Mucosa of rectum (tissue), 2 donors: Measurements from ENCODE around the gene ENDOG.
"Not testable (repeated sequence)": the region's sequence is repeated elsewhere in the genome, so short reads cannot be mapped to it uniquely, and the experiment has no call there.

Experiments
- H3K27ac ChIP-seq, 2 donors: one replicate each; pipeline ENCODE4 v1.7.0; 2013; ENCODE audit warnings: inconsistent platforms in 2 of 2, low read depth in 2 of 2, low read length in 2 of 2
- H3K27me3 ChIP-seq, 2 donors: one replicate each; pipeline ENCODE4 v1.7.0; 2013; ENCODE audit warnings: low read length in 2 of 2; ENCODE audit not compliant: control insufficient read depth in 2 of 2, insufficient read depth in 2 of 2
- H3K36me3 ChIP-seq, 2 donors: one replicate each; pipeline ENCODE4 v1.7.0; 2013; ENCODE audit warnings: low read length in 2 of 2; ENCODE audit not compliant: control insufficient read depth in 2 of 2, insufficient read depth in 2 of 2
- H3K4me1 ChIP-seq, 2 donors: one replicate each; pipeline ENCODE4 v1.7.0; 2013; ENCODE audit warnings: low read length in 2 of 2, mild to moderate bottlenecking in 1 of 2; ENCODE audit not compliant: control insufficient read depth in 2 of 2, insufficient read depth in 2 of 2
- H3K4me3 ChIP-seq, 2 donors: one replicate each; pipeline ENCODE4 v1.7.0; 2013; ENCODE audit warnings: low read length in 2 of 2
- H3K9ac ChIP-seq, 2 donors: one replicate each; pipeline ENCODE4 v1.7.0; 2013; ENCODE audit warnings: low read length in 2 of 2, low read depth in 1 of 2, mild to moderate bottlenecking in 1 of 2
- H3K9me3 ChIP-seq, 2 donors: one replicate each; pipeline ENCODE4 v1.7.0; 2013; ENCODE audit warnings: low read length in 2 of 2; ENCODE audit not compliant: control insufficient read depth in 2 of 2
- donor health status: healthy.
- donor health status: Normal muscosa, but diverticular disease.

ENDOG gene

DNA sequence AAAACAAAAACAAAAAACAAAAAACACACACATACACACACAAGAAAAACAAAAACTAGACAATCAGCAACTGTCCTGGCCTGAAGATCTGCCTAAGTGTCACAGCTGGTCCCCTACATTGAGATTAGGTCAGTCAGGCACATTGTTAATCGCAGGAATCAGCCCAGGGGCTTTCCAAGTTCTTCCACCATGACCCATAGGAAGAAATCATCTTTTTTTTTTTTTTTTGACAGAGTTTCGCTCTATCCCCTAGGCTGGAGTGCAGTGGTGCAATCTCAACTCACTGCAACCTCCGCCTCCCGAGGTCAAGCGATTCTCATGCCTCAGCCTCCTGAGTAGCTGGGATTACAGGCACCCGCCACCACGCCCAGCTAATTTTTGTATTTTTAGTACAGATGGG, 24.9 kb downstream of the ENDOG start:
- not testable (repeated sequence) for H3K36me3 ChIP-seq, H3K27me3 ChIP-seq, H3K9ac ChIP-seq, H3K9me3 ChIP-seq, H3K4me3 ChIP-seq, H3K27ac ChIP-seq, H3K4me1 ChIP-seq

- Histone ChIP-seq H3K36me3 (no peaks in the 10 kb centered on the region), H3K9me3 (no peaks in the 10 kb centered on the region), H3K9ac (no peak overlapping the region), H3K4me1 (no peaks in the 10 kb centered on the region), H3K27ac (no peak overlapping the region), H3K4me3 (no peak overlapping the region), H3K27me3 (no peaks in the 10 kb centered on the region)
Observed at GRCh38 chr9:128845186-128845931, 27.1 kb downstream of the ENDOG start.

DNA sequence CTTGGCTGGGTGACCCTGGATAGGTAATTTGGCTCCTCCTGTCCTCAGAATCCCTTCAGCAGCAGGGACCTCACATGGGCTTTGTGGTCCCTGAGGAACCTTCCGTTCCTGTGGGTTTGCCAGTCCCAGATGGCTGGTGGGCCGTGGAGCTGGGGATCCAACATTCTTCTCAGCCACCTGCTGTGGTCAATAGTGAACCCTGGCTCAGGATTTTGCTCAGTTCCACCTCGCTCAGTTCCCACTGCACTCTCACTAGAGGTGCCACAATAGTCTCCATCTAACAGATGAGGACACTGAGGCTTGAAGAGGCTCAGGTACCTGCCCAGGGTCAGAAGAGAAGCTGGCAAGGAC, 28.4 kb downstream of the ENDOG start:
- H3K36me3 ChIP-seq, result no peaks in the 10 kb centered on the region

GRCh38 chr9:128847803-128848202, 29.5 kb downstream of the ENDOG start:
- no peak overlapping the region for H3K27ac ChIP-seq
- H3K4me3 ChIP-seq, result no peak overlapping the region

More for the DNA sequence above, 28.4 kb downstream of the ENDOG start:
- Histone ChIP-seq H3K27me3 (no peaks in the 10 kb centered on the region), H3K4me3 (no peak overlapping the region), H3K4me1 (no peaks in the 10 kb centered on the region), H3K9ac (no peak overlapping the region), H3K9me3 (no peaks in the 10 kb centered on the region), H3K27ac (no peak overlapping the region)

DNA sequence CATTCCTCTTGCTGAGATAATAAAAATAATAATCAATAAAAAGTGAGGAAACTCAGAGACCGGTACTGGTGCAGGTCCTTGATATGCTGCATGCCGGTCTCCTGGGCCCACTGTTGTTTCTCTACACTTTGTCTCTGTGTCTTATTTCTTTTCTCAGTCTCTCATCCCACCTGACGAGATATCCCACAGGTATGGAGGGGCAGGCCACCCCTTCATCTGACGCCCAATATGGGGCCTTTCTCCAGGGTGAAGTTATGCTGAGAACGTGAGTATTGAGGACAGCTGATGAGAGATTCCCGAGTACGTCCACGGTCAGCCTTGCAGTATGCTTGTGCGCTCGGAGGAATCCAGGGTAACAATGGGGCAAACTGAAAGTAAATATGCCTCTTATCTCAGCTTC, 32.7 kb downstream of the ENDOG start:
- not testable (repeated sequence) for H3K4me3 ChIP-seq, H3K9me3 ChIP-seq, H3K27ac ChIP-seq, H3K36me3 ChIP-seq, H3K4me1 ChIP-seq, H3K9ac ChIP-seq, H3K27me3 ChIP-seq

More at GRCh38 chr9:128847803-128848202, 29.5 kb downstream of the ENDOG start:
- Histone ChIP-seq H3K9ac (no peak overlapping the region), H3K4me1 (no peaks in the 10 kb centered on the region), H3K9me3 (no peaks in the 10 kb centered on the region), H3K36me3 (no peaks in the 10 kb centered on the region), H3K27me3 (no peaks in the 10 kb centered on the region)

GRCh38 chr9:128851779-128852600, 33.7 kb downstream of the ENDOG start:
- H3K27ac ChIP-seq, H3K4me3 ChIP-seq, H3K4me1 ChIP-seq, H3K27me3 ChIP-seq, H3K9me3 ChIP-seq, H3K9ac ChIP-seq, H3K36me3 ChIP-seq: not testable (repeated sequence)

GRCh38 chr9:128852646-128853045, 34.3 kb downstream of the ENDOG start:
- H3K27ac ChIP-seq, H3K9me3 ChIP-seq: not testable (repeated sequence)

GRCh38 chr9:128854454-128854853, 36.2 kb downstream of the ENDOG start:
- H3K36me3 ChIP-seq, H3K4me1 ChIP-seq, H3K27me3 ChIP-seq, H3K27ac ChIP-seq, H3K9ac ChIP-seq, H3K4me3 ChIP-seq, H3K9me3 ChIP-seq: not testable (repeated sequence)

More at GRCh38 chr9:128852646-128853045, 34.3 kb downstream of the ENDOG start:
- not testable (repeated sequence) for H3K9ac ChIP-seq, H3K36me3 ChIP-seq, H3K27me3 ChIP-seq, H3K4me1 ChIP-seq, H3K4me3 ChIP-seq

DNA sequence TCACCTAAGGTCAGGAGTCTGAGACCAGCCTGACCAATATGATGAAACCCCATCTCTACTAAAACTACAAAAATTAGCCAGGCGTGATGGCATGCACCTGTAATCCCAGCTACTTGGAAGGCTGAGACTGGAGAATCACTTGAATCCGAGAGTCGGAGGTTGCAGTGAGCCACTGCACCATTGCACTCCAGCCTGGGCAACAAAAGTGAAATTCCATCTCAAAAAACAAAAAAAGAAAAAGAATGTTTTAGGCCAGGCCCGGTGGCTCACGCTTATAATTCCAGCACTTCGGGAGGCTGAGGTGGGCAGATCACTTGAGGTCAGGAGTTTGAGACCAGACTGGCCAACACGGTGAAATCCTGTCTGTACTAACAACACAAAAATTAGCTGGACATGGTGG, 40.2 kb downstream of the ENDOG start:
- H3K9me3 ChIP-seq, H3K36me3 ChIP-seq, H3K27me3 ChIP-seq, H3K9ac ChIP-seq, H3K4me3 ChIP-seq, H3K27ac ChIP-seq, H3K4me1 ChIP-seq: not testable (repeated sequence)

DNA sequence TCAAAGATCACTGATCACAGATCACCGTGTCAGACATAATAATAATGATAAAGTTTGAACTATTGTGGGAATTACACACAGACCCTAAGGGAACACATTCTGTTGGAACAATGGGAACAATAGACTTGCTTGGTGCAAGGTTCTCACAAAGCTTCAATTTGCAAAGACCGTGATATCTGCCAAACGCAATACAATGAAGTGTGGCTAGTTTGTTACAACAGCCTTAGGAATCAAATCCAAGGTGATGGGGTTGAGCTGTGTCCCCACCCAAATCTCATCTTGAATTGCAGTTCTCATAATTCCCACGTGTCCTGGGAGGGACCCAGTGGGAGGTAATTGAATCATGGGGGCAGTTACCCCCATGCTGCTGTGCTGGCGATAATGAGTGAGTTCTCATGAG, 42.6 kb downstream of the ENDOG start:
- H3K27me3 ChIP-seq, result no peaks in the 10 kb centered on the region
- H3K4me1 ChIP-seq, result peaks cover 3% of the 10 kb centered on the region in 2 donors
- no peaks in the 10 kb centered on the region for H3K9me3 ChIP-seq
- H3K27ac ChIP-seq, result no peak overlapping the region
- no peak overlapping the region for H3K9ac ChIP-seq
- H3K36me3 ChIP-seq, result no peaks in the 10 kb centered on the region
- H3K4me3 ChIP-seq, result no peak overlapping the region
